ENCODE data around the gene NPPB.

The NPPB gene

DNA sequence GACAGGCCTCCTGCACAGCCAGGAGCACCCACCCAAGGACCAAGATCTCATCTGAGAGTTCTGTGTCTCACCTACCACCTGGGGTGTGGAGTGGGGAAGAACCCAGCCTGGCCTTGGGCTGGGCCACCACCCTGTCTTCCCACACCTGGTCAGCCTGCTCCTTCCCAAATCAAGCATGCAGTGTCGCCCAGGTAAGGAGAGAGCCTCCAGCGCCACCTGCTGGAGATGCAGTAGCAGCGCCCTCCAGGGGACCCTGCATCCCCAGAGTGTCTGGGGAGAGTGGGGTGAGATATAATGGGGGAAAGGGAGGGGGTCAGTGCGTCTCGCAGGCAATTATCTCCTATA, 35.1 kb upstream of the NPPB start:
- H3K36me3 ChIP-seq (ENCODE audit: control insufficient read depth, insufficient read depth, low read length, severe bottlenecking) = no peaks in the 10 kb centered on the region
- peaks cover 7% of the 10 kb centered on the region for H3K4me1 ChIP-seq (ENCODE audit: control insufficient read depth, insufficient read depth, low read length)
- DNase-seq (ENCODE audit: low read depth) = peak; percentile 62
- no peak overlapping the region for H3K4me3 ChIP-seq (ENCODE audit: low read length)
- peaks cover 45% of the 10 kb centered on the region for H3K27me3 ChIP-seq (replicated peaks; ENCODE audit: control insufficient read depth, insufficient read depth, low read length)
- H3K9ac ChIP-seq (ENCODE audit: low read length) = no peak overlapping the region
- no peaks in the 10 kb centered on the region for H3K9me3 ChIP-seq (ENCODE audit: control insufficient read depth, low read length)

GRCh38 chr1:11891433-11892186, 32.9 kb upstream of the NPPB start:
- DNase-seq (ENCODE audit: low read depth) = no peak
- Histone ChIP-seq H3K4me3 (ENCODE audit: low read length) (no peak overlapping the region), H3K9ac (ENCODE audit: low read length) (no peak overlapping the region), H3K4me1 (ENCODE audit: control insufficient read depth, insufficient read depth, low read length) (peaks cover 7% of the 10 kb centered on the region), H3K9me3 (ENCODE audit: control insufficient read depth, low read length) (no peaks in the 10 kb centered on the region), H3K27me3 (replicated peaks; ENCODE audit: control insufficient read depth, insufficient read depth, low read length) (peaks cover 52% of the 10 kb centered on the region), H3K36me3 (ENCODE audit: control insufficient read depth, insufficient read depth, low read length, severe bottlenecking) (no peaks in the 10 kb centered on the region)

- H3K9me3 ChIP-seq (ENCODE audit: control insufficient read depth, low read length) = no peaks in the 10 kb centered on the region
- no peaks in the 10 kb centered on the region for H3K36me3 ChIP-seq (ENCODE audit: control insufficient read depth, insufficient read depth, low read length, severe bottlenecking)
- peaks cover 7% of the 10 kb centered on the region for H3K4me1 ChIP-seq (ENCODE audit: control insufficient read depth, insufficient read depth, low read length)
- peaks cover 56% of the 10 kb centered on the region for H3K27me3 ChIP-seq (replicated peaks; ENCODE audit: control insufficient read depth, insufficient read depth, low read length)
- H3K4me3 ChIP-seq (ENCODE audit: low read length) = no peak overlapping the region
- no peak overlapping the region for H3K9ac ChIP-seq (ENCODE audit: low read length)
- DNase-seq (ENCODE audit: low read depth) = no peak
Measured at GRCh38 chr1:11888877-11889208, 30.1 kb upstream of the NPPB start.

- peaks cover 58% of the 10 kb centered on the region for H3K27me3 ChIP-seq (replicated peaks; ENCODE audit: control insufficient read depth, insufficient read depth, low read length)
- H3K9me3 ChIP-seq (ENCODE audit: control insufficient read depth, low read length) = no peaks in the 10 kb centered on the region
- DNase-seq (ENCODE audit: low read depth) = no peak
- no peak overlapping the region for H3K4me3 ChIP-seq (ENCODE audit: low read length)
- H3K4me1 ChIP-seq (ENCODE audit: control insufficient read depth, insufficient read depth, low read length) = peaks cover 4% of the 10 kb centered on the region
- no peaks in the 10 kb centered on the region for H3K36me3 ChIP-seq (ENCODE audit: control insufficient read depth, insufficient read depth, low read length, severe bottlenecking)
- H3K9ac ChIP-seq (ENCODE audit: low read length) = no peak overlapping the region
Measured at GRCh38 chr1:11888206-11888876, 29.6 kb upstream of the NPPB start.

GRCh38 chr1:11887666-11888007, 28.9 kb upstream of the NPPB start:
- no peaks in the 10 kb centered on the region for H3K4me1 ChIP-seq (ENCODE audit: control insufficient read depth, insufficient read depth, low read length)
- DNase-seq (ENCODE audit: low read depth) = no peak
- no peaks in the 10 kb centered on the region for H3K9me3 ChIP-seq (ENCODE audit: control insufficient read depth, low read length)
- no peak overlapping the region for H3K4me3 ChIP-seq (ENCODE audit: low read length)
- no peak overlapping the region for H3K9ac ChIP-seq (ENCODE audit: low read length)
- H3K27me3 ChIP-seq (replicated peaks; ENCODE audit: control insufficient read depth, insufficient read depth, low read length) = peaks cover 59% of the 10 kb centered on the region
- H3K36me3 ChIP-seq (ENCODE audit: control insufficient read depth, insufficient read depth, low read length, severe bottlenecking) = no peaks in the 10 kb centered on the region

DNA sequence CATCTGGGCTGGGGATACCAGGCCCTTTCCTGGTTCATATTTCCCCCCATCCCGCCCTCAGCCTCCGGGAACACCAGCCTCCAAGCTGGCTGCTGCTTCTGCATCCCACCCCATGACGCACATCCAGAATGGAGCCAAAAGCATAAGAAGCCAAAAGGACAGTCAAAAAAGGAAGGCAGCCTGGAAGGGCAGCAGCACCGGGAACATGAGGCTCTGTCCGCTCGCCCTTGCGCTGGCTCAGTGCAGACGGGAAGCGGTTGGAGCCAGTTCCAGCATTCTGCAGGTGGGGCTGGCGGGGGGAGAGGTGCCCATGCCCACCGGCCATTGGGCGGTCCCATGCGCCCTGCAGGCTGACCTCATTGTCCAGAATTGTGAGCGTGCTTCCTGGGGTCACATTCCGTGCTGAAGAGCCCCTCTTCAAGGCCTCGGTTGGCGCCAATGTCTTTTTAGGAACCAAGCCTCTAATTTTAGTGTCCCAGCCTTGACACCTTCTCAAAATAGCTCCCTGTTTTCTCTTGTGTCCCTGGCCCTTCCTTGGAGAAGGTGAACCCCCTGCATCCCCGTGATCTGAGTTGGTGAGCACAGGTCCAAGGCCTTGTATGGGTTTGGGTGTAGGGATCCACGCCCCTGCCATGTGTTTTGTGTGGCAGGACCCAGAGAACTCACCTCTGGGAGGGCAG, 28.4 kb upstream of the NPPB start:
- H3K36me3 ChIP-seq (ENCODE audit: control insufficient read depth, insufficient read depth, low read length, severe bottlenecking) = no peaks in the 10 kb centered on the region
- no peak overlapping the region for H3K9ac ChIP-seq (ENCODE audit: low read length)
- no peak for DNase-seq (ENCODE audit: low read depth)
- no peak overlapping the region for H3K4me3 ChIP-seq (ENCODE audit: low read length)
- no peaks in the 10 kb centered on the region for H3K4me1 ChIP-seq (ENCODE audit: control insufficient read depth, insufficient read depth, low read length)
- H3K27me3 ChIP-seq (replicated peaks; ENCODE audit: control insufficient read depth, insufficient read depth, low read length) = peaks cover 56% of the 10 kb centered on the region
- no peaks in the 10 kb centered on the region for H3K9me3 ChIP-seq (ENCODE audit: control insufficient read depth, low read length)

- H3K9me3 ChIP-seq (ENCODE audit: control insufficient read depth, low read length) = no peaks in the 10 kb centered on the region
- H3K36me3 ChIP-seq (ENCODE audit: control insufficient read depth, insufficient read depth, low read length, severe bottlenecking) = no peaks in the 10 kb centered on the region
- DNase-seq (ENCODE audit: low read depth) = no peak
- H3K4me3 ChIP-seq (ENCODE audit: low read length) = no peak overlapping the region
- H3K4me1 ChIP-seq (ENCODE audit: control insufficient read depth, insufficient read depth, low read length) = no peaks in the 10 kb centered on the region
- H3K27me3 ChIP-seq (replicated peaks; ENCODE audit: control insufficient read depth, insufficient read depth, low read length) = peaks cover 52% of the 10 kb centered on the region
- H3K9ac ChIP-seq (ENCODE audit: low read length) = no peak overlapping the region
Measured at GRCh38 chr1:11885916-11886315, 27.2 kb upstream of the NPPB start.

GRCh38 chr1:11882814-11883538, 24.2 kb upstream of the NPPB start:
- Histone ChIP-seq H3K4me1 (ENCODE audit: control insufficient read depth, insufficient read depth, low read length) (no peaks in the 10 kb centered on the region), H3K9me3 (ENCODE audit: control insufficient read depth, low read length) (no peaks in the 10 kb centered on the region), H3K36me3 (ENCODE audit: control insufficient read depth, insufficient read depth, low read length, severe bottlenecking) (no peaks in the 10 kb centered on the region), H3K4me3 (ENCODE audit: low read length) (no peak overlapping the region), H3K9ac (ENCODE audit: low read length) (no peak overlapping the region), H3K27me3 (replicated peaks; ENCODE audit: control insufficient read depth, insufficient read depth, low read length) (peaks cover 63% of the 10 kb centered on the region)
- DNase-seq (ENCODE audit: low read depth) = no peak

GRCh38 chr1:11881749-11882441, 23.1 kb upstream of the NPPB start:
- H3K4me3 ChIP-seq (ENCODE audit: low read length) = no peak overlapping the region
- no peaks in the 10 kb centered on the region for H3K9me3 ChIP-seq (ENCODE audit: control insufficient read depth, low read length)
- no peak overlapping the region for H3K9ac ChIP-seq (ENCODE audit: low read length)
- peaks cover 63% of the 10 kb centered on the region for H3K27me3 ChIP-seq (replicated peaks; ENCODE audit: control insufficient read depth, insufficient read depth, low read length)
- no peaks in the 10 kb centered on the region for H3K4me1 ChIP-seq (ENCODE audit: control insufficient read depth, insufficient read depth, low read length)
- no peaks in the 10 kb centered on the region for H3K36me3 ChIP-seq (ENCODE audit: control insufficient read depth, insufficient read depth, low read length, severe bottlenecking)
- no peak for DNase-seq (ENCODE audit: low read depth)

GRCh38 chr1:11880911-11881748, 22.4 kb upstream of the NPPB start:
- H3K4me1 ChIP-seq (ENCODE audit: control insufficient read depth, insufficient read depth, low read length) = no peaks in the 10 kb centered on the region
- no peak for DNase-seq (ENCODE audit: low read depth)
- H3K27me3 ChIP-seq (replicated peaks; ENCODE audit: control insufficient read depth, insufficient read depth, low read length) = peaks cover 62% of the 10 kb centered on the region
- no peaks in the 10 kb centered on the region for H3K9me3 ChIP-seq (ENCODE audit: control insufficient read depth, low read length)
- no peaks in the 10 kb centered on the region for H3K36me3 ChIP-seq (ENCODE audit: control insufficient read depth, insufficient read depth, low read length, severe bottlenecking)
- H3K4me3 ChIP-seq (ENCODE audit: low read length) = no peak overlapping the region
- H3K9ac ChIP-seq (ENCODE audit: low read length) = no peak overlapping the region

Data from adipocyte (in vitro differentiated cells).